ENCODE data around the gene PPFIA1. TPM values are rescaled to one million over a fixed set of nuclear protein-coding genes. Genes with fewer than 3 reads are reported as not detected.

The PPFIA1 gene
- total and polyA plus RNA-seq, 2 of the 8 experiments (the other 6 are each of a cell fraction or from before 2014, with no cell fraction given): 44.3 to 73.5 TPM

GRCh38 chr11:70331901-70332300 is 61.4 kb downstream of the PPFIA1 start:
- Histone ChIP-seq H3K36me3 (ENCODE audit: control insufficient read depth in 2 of 4, insufficient read depth in 4 of 4, low read length in 3 of 4) (peaks cover 23 to 84% (median 65%) of the 10 kb centered on the region in 4 experiments), H4K20me1 (replicated peaks in 1 of 2; ENCODE audit: control insufficient read depth in 1 of 2, insufficient read depth in 2 of 2, low read length in 2 of 2) (peaks cover 5 to 10% of the 10 kb centered on the region in 2 experiments), H3K4me2 (ENCODE audit: insufficient read depth in 1 of 2, low read depth in 2 of 2, low read length in 2 of 2) (no peak overlapping the region), H3K56ac (replicated peaks; ENCODE audit: insufficient read length, low read depth, low read length) (no peak overlapping the region), H3K4me1 (replicated peaks in 1 of 4; ENCODE audit: control insufficient read depth in 3 of 4, insufficient read depth in 4 of 4, low read length in 3 of 4) (no peaks in the 10 kb centered on the region), H3K79me2 (ENCODE audit: control insufficient read depth in 1 of 2, insufficient read depth in 2 of 2, low read length in 2 of 2) (no peaks in the 10 kb centered on the region), H3K23ac (ENCODE audit: insufficient read length) (no peak overlapping the region), H3K27me3 (replicated peaks in 1 of 4; ENCODE audit: control insufficient read depth in 3 of 4, extremely low read depth in 1 of 4, insufficient read depth in 3 of 4, low read length in 3 of 4) (no peaks in the 10 kb centered on the region), H3K9ac (replicated peaks in 1 of 4; ENCODE audit: extremely low read depth in 1 of 4, low read depth in 3 of 4, low read length in 3 of 4) (no peak overlapping the region), H3K4ac (replicated peaks; ENCODE audit: insufficient read length, low read depth, low read length) (no peak overlapping the region), H2BK15ac (ENCODE audit: low read length) (no peak overlapping the region), H2AFZ (ENCODE audit: low read length) (no peak overlapping the region), H3K23me2 (ENCODE audit: low read depth, low read length) (no peaks in the 10 kb centered on the region), H2BK5ac (ENCODE audit: low read depth, low read length) (no peak overlapping the region), H4K5ac (ENCODE audit: insufficient read length, low read depth, low read length) (no peak overlapping the region), H3K9me3 (ENCODE audit: insufficient read depth in 2 of 2, low read depth in 1 of 2, low read length in 1 of 2) (no peaks in the 10 kb centered on the region), H3K14ac (ENCODE audit: insufficient read length) (no peak overlapping the region), H3K18ac (ENCODE audit: extremely low read depth, low read length) (no peak overlapping the region), H3K4me3 (ENCODE audit: extremely low read depth in 1 of 4, insufficient read depth in 2 of 4, low read depth in 3 of 4, low read length in 4 of 4) (no peak overlapping the region), H2BK12ac (ENCODE audit: low read depth, low read length) (no peak overlapping the region), H4K8ac (ENCODE audit: extremely low read depth, insufficient read depth, low read length) (no peak overlapping the region), H2AK5ac (ENCODE audit: low read depth, low read length) (no peak overlapping the region), H2BK20ac (ENCODE audit: low read length) (no peak overlapping the region), H3K79me1 (ENCODE audit: low read depth, low read length) (no peaks in the 10 kb centered on the region), H2BK120ac (replicated peaks; ENCODE audit: low read depth, low read length) (no peak overlapping the region), H3K27ac (ENCODE audit: low read depth, low read length) (no peak overlapping the region), H4K91ac (replicated peaks; ENCODE audit: insufficient read length, low read length) (no peak overlapping the region)
- 89% methylated on average over 10 of the region's 10 CpGs; no CpG with 5 or more reads in 1 of the 2 experiments for WGBS, 2 experiments (ENCODE audit: extremely low coverage in 1 of 2, insufficient coverage in 1 of 2, insufficient read length in 1 of 2, insufficient replicate concordance in 2 of 2, low coverage in 1 of 2, low lambda C conversion rate in 2 of 2, missing lambda C conversion rate in 1 of 2)
- DNase-seq (ENCODE audit: low read depth in 1 of 2, low spot score in 2 of 2) (no peak), FAIRE-seq (no peak)
- POLR2A ChIA-PET (ENCODE audit: partially characterized antibody): interaction anchor here (1.5 kb wide), 1 partner anchor 9 kb away, joined by 4 read pairs; no protein-coding TSS in a partner anchor
- CTCF ChIA-PET (ENCODE audit: partially characterized antibody): interaction anchor here (0.8 to 2.9 kb wide), 18 partner anchors 9 to 126 kb away, joined by 3 to 11 read pairs (median 4); no protein-coding TSS in a partner anchor
- no peak for TF ChIP-seq HDAC6 (IDR thresholded peaks at IDR 0.05; ENCODE audit: low read depth, low read length)
- TF ChIP-seq ATF2 (IDR thresholded peaks at IDR 0.05; ENCODE audit: low read length): no peak
- TF ChIP-seq BCL11A (IDR thresholded peaks at IDR 0.05; ENCODE audit: low read depth in 2 of 2, low read length in 2 of 2): no peak

All from H1 (cell line).